ENCODE data around the gene PPP1CA. TPM values are rescaled to one million over a fixed set of nuclear protein-coding genes. Genes with fewer than 3 reads are reported as not detected.

PPP1CA gene
- total and polyA plus RNA-seq, 4 donors: 87.2 to 178 (median 157) TPM

GRCh38 chr11:67395555-67396258, 6.0 kb downstream of the PPP1CA start:
- no peak for ATAC-seq (ENCODE audit: insufficient read depth, low FRiP score)
- Histone ChIP-seq H3K9me3 (ENCODE audit: control insufficient read depth in 4 of 4, insufficient read depth in 3 of 4, low read length in 3 of 4) (no peaks in the 10 kb centered on the region), H3K27me3 (ENCODE audit: control insufficient read depth in 3 of 3, insufficient read depth in 3 of 3, low read length in 2 of 3) (no peaks in the 10 kb centered on the region), H3K27ac (ENCODE audit: low read depth in 1 of 2, low read length in 1 of 2) (peak overlapping the region in 1 of 2 donors; percentile 9), H3K36me3 (ENCODE audit: control insufficient read depth in 4 of 4, insufficient read depth in 4 of 4, low read length in 4 of 4) (peaks cover 6 to 40% (median 25%) of the 10 kb centered on the region in 4 donors), H3K4me1 (ENCODE audit: control insufficient read depth in 5 of 5, insufficient read depth in 5 of 5, low read length in 5 of 5) (peaks cover 5 to 30% (median 12%) of the 10 kb centered on the region in 5 donors), H3K4me3 (no peak overlapping the region), H3K9ac (ENCODE audit: insufficient read depth in 1 of 2, low read length in 2 of 2) (no peak overlapping the region)
- no peak for DNase-seq
- TF ChIP-seq CTCF (IDR thresholded peaks at IDR 0.05; ENCODE audit: control extremely low read depth, extremely low read depth): no peak
- 88 to 93% methylated on average over 19 of the region's 19 CpGs for WGBS, 2 donors

- Histone ChIP-seq H3K9ac (ENCODE audit: insufficient read depth in 1 of 2, low read length in 2 of 2) (no peak overlapping the region), H3K4me3 (no peak overlapping the region), H3K9me3 (ENCODE audit: control insufficient read depth in 4 of 4, insufficient read depth in 3 of 4, low read length in 3 of 4) (no peaks in the 10 kb centered on the region), H3K27me3 (ENCODE audit: control insufficient read depth in 3 of 3, insufficient read depth in 3 of 3, low read length in 2 of 3) (no peaks in the 10 kb centered on the region), H3K36me3 (ENCODE audit: control insufficient read depth in 4 of 4, insufficient read depth in 4 of 4, low read length in 4 of 4) (peaks cover 2 to 34% (median 17%) of the 10 kb centered on the region in 4 donors), H3K27ac (ENCODE audit: low read depth in 1 of 2, low read length in 1 of 2) (no peak overlapping the region), H3K4me1 (ENCODE audit: control insufficient read depth in 5 of 5, insufficient read depth in 5 of 5, low read length in 5 of 5) (peaks cover 0 to 20% (median 7%) of the 10 kb centered on the region in 5 donors)
- DNase-seq (no peak), ATAC-seq (ENCODE audit: insufficient read depth, low FRiP score) (no peak)
- no peak for TF ChIP-seq CTCF (IDR thresholded peaks at IDR 0.05; ENCODE audit: control extremely low read depth, extremely low read depth)
- 83 to 89% methylated on average over 5 of the region's 5 CpGs for WGBS, 2 donors
These were observed 7.7 kb downstream of the PPP1CA start for GRCh38 chr11:67393990-67394389.

GRCh38 chr11:67393437-67393836, 8.2 kb downstream of the PPP1CA start:
- Histone ChIP-seq H3K9ac (ENCODE audit: insufficient read depth in 1 of 2, low read length in 2 of 2) (no peak overlapping the region), H3K27me3 (ENCODE audit: control insufficient read depth in 3 of 3, insufficient read depth in 3 of 3, low read length in 2 of 3) (no peaks in the 10 kb centered on the region), H3K4me3 (no peak overlapping the region), H3K36me3 (ENCODE audit: control insufficient read depth in 4 of 4, insufficient read depth in 4 of 4, low read length in 4 of 4) (peaks cover 0 to 29% (median 11%) of the 10 kb centered on the region in 4 donors), H3K9me3 (ENCODE audit: control insufficient read depth in 4 of 4, insufficient read depth in 3 of 4, low read length in 3 of 4) (no peaks in the 10 kb centered on the region), H3K27ac (ENCODE audit: low read depth in 1 of 2, low read length in 1 of 2) (no peak overlapping the region), H3K4me1 (ENCODE audit: control insufficient read depth in 5 of 5, insufficient read depth in 5 of 5, low read length in 5 of 5) (peaks cover 0 to 20% (median 7%) of the 10 kb centered on the region in 5 donors)
- no peak for DNase-seq
- 93 to 94% methylated on average over 18 of the region's 18 CpGs for WGBS, 2 donors
- TF ChIP-seq CTCF (IDR thresholded peaks at IDR 0.05; ENCODE audit: control extremely low read depth, extremely low read depth): no peak
- no peak for ATAC-seq (ENCODE audit: insufficient read depth, low FRiP score)

Measured in lung (tissue), 12 donors.